Ovary (tissue), 9 donors: ENCODE results near the gene MICAL2. TPM values are rescaled to one million over a fixed set of nuclear protein-coding genes. Genes with fewer than 3 reads are reported as not detected.

Source experiments
- DNase-seq, 5 donors: peaks; one replicate each; pipeline ENCODE4 v3.0.0-alpha.2; 2019 to 2020
- H3K27ac ChIP-seq, 2 donors: fragments of 200-600 bp; one replicate each; pipeline versions ENCODE4 v1.5.1 to v1.8.0; 2019 to 2022
- H3K27me3 ChIP-seq: fragments of 200-600 bp; one replicate; pipeline ENCODE4 v1.8.0; 2022
- H3K36me3 ChIP-seq: fragments of 200-600 bp; sonication (generic); one replicate; pipeline ENCODE4 v1.5.1; 2019
- H3K4me1 ChIP-seq: one replicate; pipeline ENCODE4 v1.8.1; 2013; ENCODE audit warnings: mild to moderate bottlenecking, moderate library complexity; ENCODE audit not compliant: insufficient read depth
- H3K4me3 ChIP-seq: fragments of 200-600 bp; sonication (generic); one replicate; pipeline ENCODE4 v1.5.1; 2017
- H3K9me3 ChIP-seq, 2 donors: fragments of 200-600 bp in 1 of 2; sonication (generic) in 1 of 2; one replicate each; pipeline versions ENCODE4 v1.5.1 to v1.8.1; 2013 to 2019; ENCODE audit warnings: mild to moderate bottlenecking in 1 of 2, moderate library complexity in 1 of 2
- EP300 ChIP-seq: sonication (generic); formaldehyde crosslinking; IDR thresholded peaks from one replicate; pipeline ENCODE4 v1.6.1; 2017; ENCODE audit warnings: antibody characterized with exemption
- POLR2A ChIP-seq: fragments of 450-650 bp; IDR thresholded peaks from one replicate; pipeline ENCODE4 v1.6.1; 2017; ENCODE audit warnings: antibody characterized with exemption, mild to moderate bottlenecking, moderate library complexity
- WGBS, 3 donors: extraction: QIAGEN DNeasy Blood & Tissue Kit in 1 of 3; methylation state at CpG; one replicate each; pipeline versions ENCODE4 v1.1.5 to v1.1.7; 2013 to 2017; 5-methylcytosine and 5-hydroxymethylcytosine counted together
- intact Hi-C, 4 donors: fragments of 100-400 bp; cut with DNase I; formaldehyde crosslinking; loops; one replicate each; pipeline versions ENCODE4 v1.11.0 to v1.15.1; 2022 to 2023
- polyA plus RNA-seq, 2 donors: library from polyadenylated mRNA; stranded (reverse); fragments of 200-250 nt in 1 of 2; fragments of 350-450 nt in 1 of 2; fragmentation: Illumina TruSeq in 1 of 2; extraction: RNeasy Lipid Tissue Mini Kit (QIAGEN cat#74804) in 1 of 2; gene quantifications; one replicate each; pipeline ENCODE4 v1.2.3, GENCODE V29; 2013 to 2014
- total RNA-seq, 7 donors: library from RNA; depleted of rRNA in 2 of 7; stranded (reverse); fragments of >200 nt in 2 of 7; fragmentation: NEBNext Ultra II Directional in 3 of 7; extraction: Animal tissue kit (Norgen Biotek cat#: 25700) in 3 of 7; gene quantifications; one replicate each; pipeline versions ENCODE4 v1.1.0 to v1.2.4, GENCODE V29; 2016 to 2023
- TF ChIP-seq, protein P1 (sequence below), 3 donors: fragments of 450-650 bp in 2 of 3; fragments of 200-600 bp in 1 of 3; IDR thresholded peaks; one replicate each; pipeline versions ENCODE4 v1.5.1 to v1.8.0; 2016 to 2022; ENCODE audit warnings: antibody characterized with exemption in 3 of 3, mild to moderate bottlenecking in 1 of 3
- donor health status: DM: no; HTN: no; CAD: no; lungs with moderate emphysema.
- donor health status: DM: no; HTN: no; CAD: no.
- donor health status: Bipolar disorder and iron deficiency.
- donor health status: DM: yes; HTN: yes; CAD: no.
- donor health status: DM: no; HTN: no; CAD: no.
- donor health status: DM: yes; HTN: yes; CAD: no.

The MICAL2 gene
- total and polyA plus RNA-seq, 9 donors = 10.7 to 73.6 (median 32.5) TPM

DNA sequence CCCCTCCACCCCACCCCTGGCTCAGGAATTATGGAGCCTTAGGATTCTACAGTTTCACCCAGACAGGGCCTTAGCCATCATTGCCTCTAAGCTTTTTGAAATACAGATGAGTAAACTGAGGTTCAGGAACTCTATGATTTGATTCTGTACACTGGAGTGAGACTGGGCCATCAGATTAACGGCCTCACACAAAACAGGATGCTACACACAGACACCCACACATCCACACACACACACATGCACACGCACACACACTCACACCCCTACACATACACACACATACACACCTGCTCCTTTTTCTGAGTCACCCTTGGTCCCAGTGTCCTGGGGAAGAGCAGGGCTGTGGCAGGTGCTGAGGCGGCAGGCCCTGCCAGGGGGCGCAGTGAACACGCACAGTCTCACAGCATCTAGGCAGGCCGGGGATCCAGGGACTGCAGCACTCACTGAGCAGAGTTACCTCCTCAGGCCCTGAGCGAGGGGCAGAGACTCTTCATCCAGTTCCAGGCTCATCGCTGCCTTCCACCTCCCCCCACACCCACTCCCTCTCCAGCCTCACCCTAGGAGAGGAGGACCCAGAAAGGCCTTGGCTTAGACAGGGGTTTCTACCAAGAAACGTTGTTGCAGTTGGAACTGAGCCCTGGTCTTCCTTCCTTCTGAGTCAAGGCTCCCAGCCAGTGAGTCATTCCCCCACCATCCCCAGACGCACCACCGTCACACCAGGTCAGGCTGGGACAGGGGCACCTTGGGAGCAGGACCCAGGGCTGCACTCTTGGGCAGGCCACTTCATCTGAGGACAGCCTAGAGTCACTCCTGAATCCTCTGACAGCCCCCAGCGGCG is 177.2 kb downstream of the MICAL2 start:
- no peaks in the 10 kb centered on the region for H3K27me3 ChIP-seq
- intact Hi-C loops = loop anchor here in 2 of 4 donors (10.0 kb wide), 2 partner anchors 353 to 483 kb away; no protein-coding TSS in a partner anchor
- no peaks in the 10 kb centered on the region for H3K9me3 ChIP-seq
- peaks cover 14% of the 10 kb centered on the region for H3K4me1 ChIP-seq
- TF ChIP-seq POLR2A (no peak), EP300 (no peak)
- TF ChIP-seq, protein P1, sequence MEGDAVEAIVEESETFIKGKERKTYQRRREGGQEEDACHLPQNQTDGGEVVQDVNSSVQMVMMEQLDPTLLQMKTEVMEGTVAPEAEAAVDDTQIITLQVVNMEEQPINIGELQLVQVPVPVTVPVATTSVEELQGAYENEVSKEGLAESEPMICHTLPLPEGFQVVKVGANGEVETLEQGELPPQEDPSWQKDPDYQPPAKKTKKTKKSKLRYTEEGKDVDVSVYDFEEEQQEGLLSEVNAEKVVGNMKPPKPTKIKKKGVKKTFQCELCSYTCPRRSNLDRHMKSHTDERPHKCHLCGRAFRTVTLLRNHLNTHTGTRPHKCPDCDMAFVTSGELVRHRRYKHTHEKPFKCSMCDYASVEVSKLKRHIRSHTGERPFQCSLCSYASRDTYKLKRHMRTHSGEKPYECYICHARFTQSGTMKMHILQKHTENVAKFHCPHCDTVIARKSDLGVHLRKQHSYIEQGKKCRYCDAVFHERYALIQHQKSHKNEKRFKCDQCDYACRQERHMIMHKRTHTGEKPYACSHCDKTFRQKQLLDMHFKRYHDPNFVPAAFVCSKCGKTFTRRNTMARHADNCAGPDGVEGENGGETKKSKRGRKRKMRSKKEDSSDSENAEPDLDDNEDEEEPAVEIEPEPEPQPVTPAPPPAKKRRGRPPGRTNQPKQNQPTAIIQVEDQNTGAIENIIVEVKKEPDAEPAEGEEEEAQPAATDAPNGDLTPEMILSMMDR (IDR thresholded peaks at IDR 0.05) = no peak
- DNase-seq = peak; percentile 40 to 72 (median 67)
- H3K27ac ChIP-seq = peak overlapping the region in 1 of 2 donors; percentile 16
- H3K36me3 ChIP-seq = no peaks in the 10 kb centered on the region
- no peak overlapping the region for H3K4me3 ChIP-seq
- WGBS, 3 donors = 33 to 52% (median 39%) methylated on average over 13 of the region's 13 CpGs

DNA sequence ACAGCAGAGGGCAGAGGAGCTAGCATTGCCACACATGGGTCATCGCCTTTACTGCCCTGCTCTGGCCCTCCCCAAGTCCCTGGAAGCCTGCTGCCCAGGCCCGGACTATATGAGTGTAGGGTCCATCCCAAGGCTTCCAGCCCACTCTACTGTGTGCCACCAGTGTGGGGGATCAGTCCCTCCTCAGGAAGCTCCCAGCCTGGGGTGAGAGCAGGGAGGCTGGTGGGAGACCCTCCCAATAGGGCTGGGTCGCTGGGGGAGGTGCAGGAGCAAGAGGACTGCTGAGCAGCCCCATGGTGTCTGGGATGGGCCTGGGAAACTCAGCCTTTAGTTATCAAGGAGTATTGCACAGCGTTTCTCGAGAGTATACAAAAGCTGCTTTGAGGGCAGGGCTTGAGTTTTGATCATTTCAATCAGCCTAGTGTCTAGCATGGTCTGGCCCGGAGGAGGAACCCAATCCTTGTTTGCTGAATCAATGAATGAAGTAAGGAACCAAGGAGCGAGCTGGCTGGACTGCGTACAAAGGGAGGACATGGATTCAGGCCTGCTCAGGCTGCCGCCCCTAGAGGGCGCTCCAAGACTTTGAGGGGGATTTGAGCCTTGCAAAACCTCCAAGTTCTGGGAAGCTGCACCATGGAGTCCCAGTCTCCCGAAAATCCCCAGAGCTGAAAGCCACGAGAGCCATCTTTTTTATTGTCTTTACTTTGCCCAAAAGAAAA is 178.0 kb downstream of the MICAL2 start:
- no peaks in the 10 kb centered on the region for H3K9me3 ChIP-seq
- TF ChIP-seq, protein P1 (IDR thresholded peaks at IDR 0.05) = peak; percentile 10 to 59 (median 26)
- no peak for TF ChIP-seq POLR2A
- H3K4me3 ChIP-seq = no peak overlapping the region
- WGBS, 3 donors = 32 to 42% (median 36%) methylated on average over 12 of the region's 12 CpGs
- no peaks in the 10 kb centered on the region for H3K36me3 ChIP-seq
- intact Hi-C loops = loop anchor here in 2 of 4 donors (10.0 kb wide), 2 partner anchors 354 to 484 kb away; no protein-coding TSS in a partner anchor
- peak; percentile 67 to 87 (median 77) for DNase-seq
- peak overlapping the region in 1 of 2 donors; percentile 16 for H3K27ac ChIP-seq
- peaks cover 14% of the 10 kb centered on the region for H3K4me1 ChIP-seq
- H3K27me3 ChIP-seq = no peaks in the 10 kb centered on the region

DNA sequence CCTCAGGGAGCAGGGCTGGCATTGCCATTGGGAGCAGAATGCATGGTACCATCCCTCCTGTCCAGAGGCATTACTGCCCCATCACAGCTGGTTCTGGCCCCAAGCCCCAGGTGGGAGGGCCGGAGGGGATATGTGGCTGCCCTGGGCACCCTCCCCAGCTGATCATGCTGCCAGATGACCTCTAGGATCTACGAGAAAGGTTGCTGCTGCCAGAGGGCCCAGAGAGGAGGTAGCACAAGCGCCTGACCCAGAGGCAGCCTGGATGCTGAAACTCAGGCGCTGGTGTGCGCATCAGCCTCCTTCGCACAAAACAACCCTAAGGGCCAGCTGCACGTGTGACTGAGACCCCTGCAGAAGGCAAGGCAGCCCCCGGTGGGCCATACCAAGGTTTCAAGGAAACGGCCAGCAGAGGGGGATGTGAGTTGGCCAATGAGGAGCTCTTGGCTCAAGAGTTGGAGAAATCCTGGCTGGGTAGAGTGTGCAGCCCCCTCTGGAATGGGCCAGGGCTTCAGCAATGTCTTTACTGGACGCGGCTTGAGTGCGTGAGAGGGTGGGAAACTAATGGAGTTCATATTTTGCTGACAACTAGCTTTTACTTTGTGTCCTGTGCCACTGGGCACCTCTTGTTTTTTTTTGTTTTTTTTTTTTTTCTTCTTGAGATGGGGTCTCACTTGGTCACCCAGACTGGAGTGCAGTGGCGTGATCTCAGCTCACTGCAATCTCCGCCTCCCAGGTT is 178.7 kb downstream of the MICAL2 start:
- Histone ChIP-seq H3K27ac (no peak overlapping the region), H3K27me3 (no peaks in the 10 kb centered on the region), H3K4me1 (peaks cover 14% of the 10 kb centered on the region), H3K36me3 (no peaks in the 10 kb centered on the region), H3K4me3 (no peak overlapping the region), H3K9me3 (no peaks in the 10 kb centered on the region)
- peak in 2 of 5 donors; percentile 28 to 53 for DNase-seq
- TF ChIP-seq POLR2A = no peak
- TF ChIP-seq, protein P1 (IDR thresholded peaks at IDR 0.05) = no peak
- no peak for TF ChIP-seq EP300
- intact Hi-C loops = loop anchor here in 2 of 4 donors (10.0 kb wide), 2 partner anchors 354 to 484 kb away; no protein-coding TSS in a partner anchor
- WGBS, 3 donors = 82 to 91% (median 88%) methylated on average over 14 of the region's 14 CpGs
